IMR-90 (cell line): ENCODE data around the gene ACADSB. TPM values are rescaled to one million over a fixed set of nuclear protein-coding genes. Genes with fewer than 3 reads are reported as not detected.

Experiments used
- ATAC-seq: fragments of 200-7000 bp; cut with Tn5 transposase; 2 replicates; pipeline ENCODE4 v1.9.1; 2020; ENCODE audit warnings: low read depth, mild to moderate bottlenecking, moderate library complexity
- BruUV-seq: library from RNA; stranded (reverse); fragments of 400-500 nt; replicated peaks from 2 replicates; lab custom pipeline; 2021; lab: Mats Ljungman, UMichigan
- CTCF ChIA-PET: fragments of 300-600 bp; formaldehyde crosslinking; extraction: SDS; loops from one replicate; lab custom pipeline; 2021; ENCODE audit warnings: antibody characterized with exemption; lab: Yijun Ruan, JAX
- POLR2A ChIA-PET: fragments of 300-600 bp; sonication (Branson Sonifier 250); formaldehyde crosslinking; loops from one replicate; lab custom pipeline; 2022; ENCODE audit warnings: antibody characterized with exemption; ENCODE audit not compliant: unreplicated experiment; lab: Charles Lee
- DNase-seq: peaks from one replicate; pipeline ENCODE4 v3.0.0; 2013
- H2AFZ ChIP-seq: replicated peaks from 2 replicates; pipeline ENCODE3; 2013; ENCODE audit warnings: low read length, mild to moderate bottlenecking; ENCODE audit not compliant: poor library complexity
- H2AK5ac ChIP-seq: 2 replicates; pipeline ENCODE4 v1.6.1; 2013; ENCODE audit warnings: low read depth, low read length, inconsistent platforms
- H2AK9ac ChIP-seq: replicated peaks from 2 replicates; pipeline ENCODE3; 2013; ENCODE audit warnings: mild to moderate bottlenecking, low read depth, low read length, moderate library complexity; ENCODE audit not compliant: poor library complexity
- H2BK120ac ChIP-seq: 2 replicates; pipeline ENCODE4 v1.6.1; 2013; ENCODE audit warnings: low read depth, low read length, inconsistent platforms
- H2BK15ac ChIP-seq: 3 replicates; pipeline ENCODE4 v1.6.1; 2013; ENCODE audit warnings: low read depth, low read length, inconsistent platforms
- H2BK20ac ChIP-seq: 2 replicates; pipeline ENCODE4 v1.6.1; 2013; ENCODE audit warnings: low read depth, mild to moderate bottlenecking, inconsistent platforms, low read length, moderate library complexity
- H2BK5ac ChIP-seq: 2 replicates; pipeline ENCODE4 v1.6.1; 2013; ENCODE audit warnings: mild to moderate bottlenecking, low read depth, low read length, inconsistent platforms; ENCODE audit not compliant: poor library complexity, severe bottlenecking
- H3K14ac ChIP-seq: replicated peaks from 2 replicates; pipeline ENCODE4 v1.6.1; 2013; ENCODE audit warnings: low read depth, low read length, inconsistent platforms
- H3K18ac ChIP-seq: 2 replicates; pipeline ENCODE4 v1.6.1; 2013; ENCODE audit warnings: low read depth, low read length, control low read depth
- H3K23ac ChIP-seq: 2 replicates; pipeline ENCODE4 v1.6.1; 2013; ENCODE audit warnings: low read depth, low read length, inconsistent platforms
- H3K27ac ChIP-seq: 2 replicates; pipeline ENCODE4 v1.5.1; 2013; ENCODE audit warnings: mild to moderate bottlenecking, control low read depth, low read length; ENCODE audit not compliant: insufficient read depth
- H3K27me3 ChIP-seq: 2 replicates; pipeline ENCODE4 v1.6.1; 2013; ENCODE audit warnings: low read length; ENCODE audit not compliant: control insufficient read depth, insufficient read depth
- H3K36me3 ChIP-seq: 2 replicates; pipeline ENCODE4 v1.6.1; 2013; ENCODE audit warnings: low read length, mixed read lengths; ENCODE audit not compliant: control insufficient read depth, insufficient read depth
- H3K4ac ChIP-seq: 2 replicates; pipeline ENCODE4 v1.6.1; 2013; ENCODE audit warnings: low read depth, low read length, inconsistent platforms
- H3K4me1 ChIP-seq: 2 replicates; pipeline ENCODE4 v1.6.1; 2013; ENCODE audit warnings: low read length, mixed read lengths; ENCODE audit not compliant: control insufficient read depth, insufficient read depth
- H3K4me2 ChIP-seq: 2 replicates; pipeline ENCODE4 v1.6.1; 2013; ENCODE audit warnings: low read depth, mild to moderate bottlenecking, control low read depth, low read length, moderate library complexity
- H3K4me3 ChIP-seq: 2 replicates; pipeline ENCODE4 v1.5.1; 2013; ENCODE audit warnings: low read depth, mild to moderate bottlenecking, control low read depth, low read length, moderate library complexity; ENCODE audit not compliant: insufficient read depth
- H3K56ac ChIP-seq: 2 replicates; pipeline ENCODE4 v1.6.1; 2013; ENCODE audit warnings: low read length, inconsistent platforms; ENCODE audit not compliant: insufficient read depth; ENCODE audit errors: extremely low read depth
- H3K79me1 ChIP-seq, 2 experiments: 2 replicates each; pipeline ENCODE4 v1.6.1; 2013; ENCODE audit warnings: low read length in 2 of 2, inconsistent platforms in 1 of 2, low read depth in 1 of 2
- H3K9ac ChIP-seq: 2 replicates; pipeline ENCODE4 v1.6.1; 2013; ENCODE audit warnings: low read depth, low read length, control low read depth
- H3K9me1 ChIP-seq: 2 replicates; pipeline ENCODE4 v1.6.1; 2013; ENCODE audit warnings: low read length, inconsistent platforms; ENCODE audit not compliant: insufficient read depth
- H3K9me3 ChIP-seq: 2 replicates; pipeline ENCODE4 v1.6.1; 2013; ENCODE audit warnings: low read length; ENCODE audit not compliant: control insufficient read depth, insufficient read depth
- H4K20me1 ChIP-seq: 2 replicates; pipeline ENCODE4 v1.6.1; 2013; ENCODE audit warnings: low read length, inconsistent platforms; ENCODE audit not compliant: insufficient read depth
- H4K5ac ChIP-seq: 2 replicates; pipeline ENCODE4 v1.6.1; 2013; ENCODE audit warnings: mild to moderate bottlenecking, low read depth, low read length, control low read depth
- H4K8ac ChIP-seq, 2 experiments: 2 replicates each; pipeline ENCODE4 v1.6.1; 2013; ENCODE audit warnings: low read depth in 2 of 2, low read length in 2 of 2, control low read depth in 1 of 2, inconsistent platforms in 1 of 2
- H4K91ac ChIP-seq: 2 replicates; pipeline ENCODE4 v1.6.1; 2013; ENCODE audit warnings: low read depth, low read length, inconsistent platforms; ENCODE audit not compliant: insufficient read depth
- BHLHE40 ChIP-seq: fragments of 150-350 bp; IDR thresholded peaks from 2 replicates; pipeline ENCODE4 v1.6.1; 2016; ENCODE audit warnings: mild to moderate bottlenecking, low read depth, low read length
- CEBPB ChIP-seq: IDR thresholded peaks from 2 replicates; pipeline ENCODE4 v1.6.1; 2012; ENCODE audit warnings: low read depth, low read length, improper control_type of control experiment
- CHD1 ChIP-seq: IDR thresholded peaks from 2 replicates; pipeline ENCODE4 v1.6.1; 2012; ENCODE audit warnings: low read depth, low read length, improper control_type of control experiment
- ELK1 ChIP-seq: fragments of 150-350 bp; IDR thresholded peaks from 2 replicates; pipeline ENCODE4 v1.6.1; 2016; ENCODE audit warnings: low read depth, mild to moderate bottlenecking, low read length, moderate library complexity, borderline replicate concordance
- FOS ChIP-seq: fragments of 150-350 bp; IDR thresholded peaks from 2 replicates; pipeline ENCODE4 v1.6.1; 2016; ENCODE audit warnings: low read depth, low read length
- MAFK ChIP-seq: IDR thresholded peaks from 2 replicates; pipeline ENCODE4 v1.6.1; 2012; ENCODE audit warnings: low read depth, low read length, improper control_type of control experiment
- MAZ ChIP-seq: IDR thresholded peaks from 2 replicates; pipeline ENCODE4 v1.6.1; 2012; ENCODE audit warnings: low read depth, mild to moderate bottlenecking, low read length, improper control_type of control experiment, moderate library complexity, borderline replicate concordance
- MXI1 ChIP-seq: IDR thresholded peaks from 2 replicates; pipeline ENCODE4 v1.6.1; 2012; ENCODE audit warnings: low read depth, mild to moderate bottlenecking, low read length, moderate library complexity, borderline replicate concordance
- NFE2L2 ChIP-seq: fragments of 150-350 bp; IDR thresholded peaks from 2 replicates; pipeline ENCODE4 v1.6.1; 2016; ENCODE audit warnings: low read depth, mild to moderate bottlenecking, low read length
- POLR2A ChIP-seq: IDR thresholded peaks from 2 replicates; pipeline ENCODE4 v1.6.1; 2012; ENCODE audit warnings: mild to moderate bottlenecking, low read depth, low read length
- RAD21 ChIP-seq: IDR thresholded peaks from 2 replicates; pipeline ENCODE4 v1.6.1; 2012; ENCODE audit warnings: low read length, improper control_type of control experiment
- RCOR1 ChIP-seq: IDR thresholded peaks from 2 replicates; pipeline ENCODE4 v1.6.1; 2012; ENCODE audit warnings: mild to moderate bottlenecking, low read length, improper control_type of control experiment; ENCODE audit not compliant: insufficient replicate concordance
- RFX5 ChIP-seq: IDR thresholded peaks from 2 replicates; pipeline ENCODE4 v1.8.0; 2012; ENCODE audit warnings: low read depth, mild to moderate bottlenecking, low read length, moderate library complexity
- SMC3 ChIP-seq: fragments of 150-350 bp; IDR thresholded peaks from 2 replicates; pipeline ENCODE4 v1.6.1; 2016; ENCODE audit warnings: low read depth, mild to moderate bottlenecking, antibody characterized with exemption, low read length, moderate library complexity
- WGBS, 2 experiments: methylation state at CpG; one replicate each; pipeline versions ENCODE4 v1.1.5 to v1.1.7; 2013; ENCODE audit warnings: missing lambda C conversion rate in 2 of 2; ENCODE audit not compliant: insufficient read length in 1 of 2; ENCODE audit errors: extremely low coverage in 2 of 2; 5-methylcytosine and 5-hydroxymethylcytosine counted together
- dilution Hi-C: fragments of 300-500 bp; cut with HindIII; formaldehyde crosslinking; loops from one replicate; pipeline ENCODE4 v1.14.3; 2018; ENCODE audit warnings: low sequenced_read_pairs; ENCODE audit not compliant: unreplicated experiment
- in situ Hi-C: fragments of 300-500 bp; cut with MboI; formaldehyde crosslinking; loops from 3 replicates; pipeline ENCODE4 v1.14.3; 2019; ENCODE audit warnings: low sequenced_read_pairs, inconsistent platforms, mixed read lengths
- intact Hi-C: fragments of 100-400 bp; cut with micrococcal nuclease; formaldehyde crosslinking; loops from 2 replicates; pipeline ENCODE4 v1.10.0; 2022
- polyA plus RNA-seq, 3 experiments: library from polyadenylated mRNA; depleted of rRNA; stranded (reverse); fragments of >200 nt; gene quantifications; 2 replicates each; pipeline ENCODE4 v1.2.3, GENCODE V29; 2012; ENCODE audit warnings: low replicate concordance in 1 of 3
- total RNA-seq: library from RNA; depleted of rRNA; stranded (reverse); fragments of >200 nt; gene quantifications from 2 replicates; pipeline ENCODE4 v1.2.3, GENCODE V29; 2012
- TF ChIP-seq, protein P1 (sequence below): conservative IDR thresholded peaks from 2 replicates; pipeline ENCODE4 v1.5.1; 2012; ENCODE audit warnings: mild to moderate bottlenecking, low read depth, low read length, improper control_type of control experiment
- TF ChIP-seq, protein P2 (sequence below): fragments of 150-350 bp; IDR thresholded peaks from 2 replicates; pipeline ENCODE4 v1.6.1; 2017; ENCODE audit warnings: mild to moderate bottlenecking, antibody characterized with exemption, low read length, low read depth

ACADSB gene
- total and polyA plus RNA-seq, 2 of the 4 experiments (the other 2 are of a cell fraction) = 6.2 to 10.6 TPM

DNA sequence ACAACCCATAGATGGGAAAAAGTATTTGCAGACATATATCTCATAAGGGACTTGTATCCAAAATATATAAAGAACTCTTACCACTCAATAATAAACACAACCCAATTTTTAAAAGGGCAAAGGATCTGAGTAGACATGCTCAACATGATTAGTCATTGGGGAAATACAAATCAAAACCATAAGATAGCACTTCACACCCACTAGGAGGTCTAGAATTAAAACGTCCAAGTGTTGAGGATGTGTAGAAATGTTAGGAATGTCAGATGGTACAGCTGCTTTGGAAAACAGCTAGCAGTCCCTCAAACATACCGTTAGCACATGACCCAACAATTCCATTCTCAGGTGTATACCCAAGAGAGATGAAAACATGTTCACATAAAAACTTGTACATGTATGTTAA lies 20.3 kb upstream of the ACADSB start:
- no peak overlapping the region for H4K91ac ChIP-seq
- H3K27me3 ChIP-seq = no peaks in the 10 kb centered on the region
- DNase-seq = no peak
- no peak for TF ChIP-seq CHD1
- no peak for TF ChIP-seq SMC3
- TF ChIP-seq FOS = no peak
- TF ChIP-seq RAD21 = no peak
- no peak for TF ChIP-seq RFX5
- TF ChIP-seq ELK1 = no peak
- TF ChIP-seq NFE2L2 = no peak
- no peak for TF ChIP-seq POLR2A
- TF ChIP-seq MAFK = no peak
- TF ChIP-seq CEBPB = no peak
- no peak for TF ChIP-seq MXI1
- TF ChIP-seq, protein P1, sequence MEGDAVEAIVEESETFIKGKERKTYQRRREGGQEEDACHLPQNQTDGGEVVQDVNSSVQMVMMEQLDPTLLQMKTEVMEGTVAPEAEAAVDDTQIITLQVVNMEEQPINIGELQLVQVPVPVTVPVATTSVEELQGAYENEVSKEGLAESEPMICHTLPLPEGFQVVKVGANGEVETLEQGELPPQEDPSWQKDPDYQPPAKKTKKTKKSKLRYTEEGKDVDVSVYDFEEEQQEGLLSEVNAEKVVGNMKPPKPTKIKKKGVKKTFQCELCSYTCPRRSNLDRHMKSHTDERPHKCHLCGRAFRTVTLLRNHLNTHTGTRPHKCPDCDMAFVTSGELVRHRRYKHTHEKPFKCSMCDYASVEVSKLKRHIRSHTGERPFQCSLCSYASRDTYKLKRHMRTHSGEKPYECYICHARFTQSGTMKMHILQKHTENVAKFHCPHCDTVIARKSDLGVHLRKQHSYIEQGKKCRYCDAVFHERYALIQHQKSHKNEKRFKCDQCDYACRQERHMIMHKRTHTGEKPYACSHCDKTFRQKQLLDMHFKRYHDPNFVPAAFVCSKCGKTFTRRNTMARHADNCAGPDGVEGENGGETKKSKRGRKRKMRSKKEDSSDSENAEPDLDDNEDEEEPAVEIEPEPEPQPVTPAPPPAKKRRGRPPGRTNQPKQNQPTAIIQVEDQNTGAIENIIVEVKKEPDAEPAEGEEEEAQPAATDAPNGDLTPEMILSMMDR = no peak
- no peak for TF ChIP-seq RCOR1
- no peak for TF ChIP-seq MAZ
- TF ChIP-seq, protein P2, sequence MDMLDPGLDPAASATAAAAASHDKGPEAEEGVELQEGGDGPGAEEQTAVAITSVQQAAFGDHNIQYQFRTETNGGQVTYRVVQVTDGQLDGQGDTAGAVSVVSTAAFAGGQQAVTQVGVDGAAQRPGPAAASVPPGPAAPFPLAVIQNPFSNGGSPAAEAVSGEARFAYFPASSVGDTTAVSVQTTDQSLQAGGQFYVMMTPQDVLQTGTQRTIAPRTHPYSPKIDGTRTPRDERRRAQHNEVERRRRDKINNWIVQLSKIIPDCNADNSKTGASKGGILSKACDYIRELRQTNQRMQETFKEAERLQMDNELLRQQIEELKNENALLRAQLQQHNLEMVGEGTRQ = no peak
- no peak for TF ChIP-seq BHLHE40
- no TSS peak for BruUV-seq
- no peak overlapping the region for H2AK9ac ChIP-seq
- WGBS, 2 experiments = no CpG with 5 or more reads among the region's 2 CpGs
- H2BK20ac ChIP-seq = no peak overlapping the region
- no peak overlapping the region for H2AK5ac ChIP-seq
- CTCF ChIA-PET = no interaction called here
- dilution Hi-C loops = no loop called here
- no peaks in the 10 kb centered on the region for H3K79me1 ChIP-seq
- H2AFZ ChIP-seq = no peak overlapping the region
- no peaks in the 10 kb centered on the region for H3K4me1 ChIP-seq
- no peaks in the 10 kb centered on the region for H3K9me3 ChIP-seq
- no peak overlapping the region for H2BK120ac ChIP-seq
- no peak overlapping the region for H3K9ac ChIP-seq
- no peak overlapping the region for H4K8ac ChIP-seq
- no peaks in the 10 kb centered on the region; the same call in 1 of the 2 replicates for H3K9me1 ChIP-seq
- no peak overlapping the region for H2BK5ac ChIP-seq
- no peak for ATAC-seq
- H3K4ac ChIP-seq = no peak overlapping the region
- H3K36me3 ChIP-seq = peaks cover 3% of the 10 kb centered on the region
- H3K56ac ChIP-seq = no peak overlapping the region
- H3K18ac ChIP-seq = no peak overlapping the region
- H4K20me1 ChIP-seq = no peaks in the 10 kb centered on the region
- no peak overlapping the region for H3K23ac ChIP-seq
- POLR2A ChIA-PET = no interaction called here
- intact Hi-C loops = loop anchor here (10.0 kb wide), 1 partner anchor 344 kb away; no protein-coding TSS in a partner anchor
- no peak overlapping the region for H2BK15ac ChIP-seq
- no peak overlapping the region for H3K4me3 ChIP-seq
- H4K5ac ChIP-seq = no peak overlapping the region
- no peak overlapping the region for H3K27ac ChIP-seq
- H3K4me2 ChIP-seq = no peak overlapping the region
- no peak overlapping the region for H3K14ac ChIP-seq
- in situ Hi-C loops = no loop called here
